BJ (cell line): ENCODE measurements around the gene AMIGO1. TPM values are rescaled to one million over a fixed set of nuclear protein-coding genes. Genes with fewer than 3 reads are reported as not detected.

Source experiments
- CTCF ChIA-PET: fragments of 350-600 bp; formaldehyde crosslinking; extraction: SDS; loops from one replicate; lab custom pipeline; 2021; ENCODE audit warnings: antibody characterized with exemption, inconsistent platforms; lab: Yijun Ruan, JAX
- POLR2A ChIA-PET: fragments of 300-600 bp; sonication (Branson Sonifier 250); formaldehyde crosslinking; extraction: SDS; loops from one replicate; lab custom pipeline; 2021; ENCODE audit warnings: antibody characterized with exemption; lab: Charles Lee
- DNase-seq: peaks from one replicate; pipeline ENCODE4 v3.0.0-alpha.2; 2011; ENCODE audit warnings: low read depth
- H3K27me3 ChIP-seq: 2 replicates; pipeline ENCODE4 v1.6.0; 2011; ENCODE audit warnings: low read length; ENCODE audit not compliant: control insufficient read depth, insufficient read depth
- H3K36me3 ChIP-seq: 2 replicates; pipeline ENCODE4 v1.5.1; 2011; ENCODE audit warnings: low read length; ENCODE audit not compliant: control insufficient read depth, insufficient read depth
- H3K4me3 ChIP-seq: 2 replicates; pipeline ENCODE4 v1.5.1; 2011; ENCODE audit warnings: low read depth, mild to moderate bottlenecking, control low read depth, low read length
- polyA plus RNA-seq: library from polyadenylated mRNA; depleted of rRNA; stranded (reverse); fragments of >200 nt; gene quantifications from 2 replicates; pipeline ENCODE4 v1.2.3, GENCODE V29; 2011
- TF ChIP-seq, protein P1 (sequence below): IDR thresholded peaks from 2 replicates; pipeline ENCODE4 v1.5.1; 2011; ENCODE audit warnings: low read depth, mild to moderate bottlenecking, control low read depth, inconsistent platforms, low read length, moderate library complexity; ENCODE audit not compliant: insufficient read depth

AMIGO1 gene
- polyA plus RNA-seq, 1 experiment: 3.4 TPM

DNA sequence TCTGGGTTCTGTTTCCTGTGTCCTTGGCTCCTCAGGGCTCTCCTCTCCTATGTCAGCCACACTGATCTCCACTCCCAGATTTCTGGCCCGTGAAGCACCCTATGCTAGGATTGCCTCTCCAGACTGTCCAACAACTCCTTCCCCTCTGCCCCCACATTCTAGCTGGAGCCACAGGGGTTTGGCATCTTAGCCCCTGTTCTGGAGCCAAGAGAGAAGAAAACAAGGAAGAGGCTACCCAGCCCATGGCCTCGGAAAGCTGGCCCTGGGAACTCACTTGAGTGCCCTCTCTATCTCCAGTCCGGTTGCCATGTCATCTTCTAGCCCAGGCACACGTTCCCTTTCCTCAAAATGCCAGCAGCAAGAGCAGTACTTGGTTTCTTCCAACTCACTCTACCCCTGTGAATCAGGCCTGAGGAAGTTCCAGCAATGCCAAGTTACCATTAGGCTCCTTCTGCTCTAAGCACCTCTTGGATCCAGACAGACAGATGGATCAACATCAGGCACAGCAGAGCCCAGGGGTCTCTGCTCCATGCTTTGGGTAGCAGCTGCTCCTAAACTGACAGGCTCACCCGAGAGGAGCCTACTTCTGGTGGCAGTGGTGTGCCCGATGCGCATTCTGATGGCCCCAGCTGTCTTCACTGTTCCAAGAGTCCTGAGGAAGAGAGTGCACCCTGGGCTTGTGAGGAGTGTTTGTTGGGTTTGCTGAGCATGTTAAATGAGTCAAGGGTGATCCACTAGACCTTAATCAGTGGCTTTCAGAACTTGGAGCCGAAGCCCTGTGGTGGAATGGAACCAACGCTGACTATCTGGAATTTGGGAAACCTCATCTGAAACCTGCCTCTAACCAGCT is 18.5 kb upstream of the AMIGO1 start:
- DNase-seq: no peak
- Histone ChIP-seq H3K27me3 (no peaks in the 10 kb centered on the region), H3K36me3 (no peaks in the 10 kb centered on the region), H3K4me3 (no peak overlapping the region)
- ChIA-PET CTCF (interaction anchor here (1.1 to 26.3 kb wide), 4 partner anchors 8 to 102 kb away, joined by 3 to 1371 read pairs (median 6); partner anchors contain the start of genes AMIGO1, ATXN7L2, CYB561D1 and SYPL2), POLR2A (no interaction called here)
- TF ChIP-seq, protein P1, sequence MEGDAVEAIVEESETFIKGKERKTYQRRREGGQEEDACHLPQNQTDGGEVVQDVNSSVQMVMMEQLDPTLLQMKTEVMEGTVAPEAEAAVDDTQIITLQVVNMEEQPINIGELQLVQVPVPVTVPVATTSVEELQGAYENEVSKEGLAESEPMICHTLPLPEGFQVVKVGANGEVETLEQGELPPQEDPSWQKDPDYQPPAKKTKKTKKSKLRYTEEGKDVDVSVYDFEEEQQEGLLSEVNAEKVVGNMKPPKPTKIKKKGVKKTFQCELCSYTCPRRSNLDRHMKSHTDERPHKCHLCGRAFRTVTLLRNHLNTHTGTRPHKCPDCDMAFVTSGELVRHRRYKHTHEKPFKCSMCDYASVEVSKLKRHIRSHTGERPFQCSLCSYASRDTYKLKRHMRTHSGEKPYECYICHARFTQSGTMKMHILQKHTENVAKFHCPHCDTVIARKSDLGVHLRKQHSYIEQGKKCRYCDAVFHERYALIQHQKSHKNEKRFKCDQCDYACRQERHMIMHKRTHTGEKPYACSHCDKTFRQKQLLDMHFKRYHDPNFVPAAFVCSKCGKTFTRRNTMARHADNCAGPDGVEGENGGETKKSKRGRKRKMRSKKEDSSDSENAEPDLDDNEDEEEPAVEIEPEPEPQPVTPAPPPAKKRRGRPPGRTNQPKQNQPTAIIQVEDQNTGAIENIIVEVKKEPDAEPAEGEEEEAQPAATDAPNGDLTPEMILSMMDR: no peak

DNA sequence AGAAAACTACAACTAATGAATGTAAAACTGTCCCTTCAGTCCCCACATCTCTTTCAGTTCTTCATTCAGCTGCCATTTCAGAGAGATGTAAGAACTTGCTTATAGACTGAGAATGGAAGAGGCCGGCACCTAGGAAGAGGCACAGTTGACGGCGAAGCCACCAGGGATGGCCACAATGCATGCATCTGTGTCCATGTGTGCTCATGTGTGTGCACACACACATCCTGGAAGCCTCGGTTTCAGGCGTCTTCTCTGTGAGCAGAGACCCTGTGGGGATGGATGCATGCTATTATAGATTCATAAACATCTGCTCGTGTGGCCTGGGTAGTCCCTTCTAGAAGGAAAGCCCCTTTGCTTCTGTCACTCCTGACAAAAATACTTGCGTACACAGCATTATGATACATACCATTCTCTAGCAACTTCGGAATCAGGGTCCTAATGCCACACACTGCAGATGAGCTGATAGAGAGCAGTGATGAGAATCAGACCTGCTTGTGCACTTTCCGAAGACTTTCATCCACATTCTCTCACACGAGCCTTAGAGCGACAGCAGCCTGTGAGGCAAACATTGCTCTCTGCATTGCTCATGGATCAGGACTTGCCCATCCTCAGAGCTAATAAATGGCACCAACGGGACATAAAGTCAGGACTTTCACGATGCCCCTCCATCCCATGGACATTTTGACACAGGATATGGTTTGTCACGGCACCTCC is 17.7 kb upstream of the AMIGO1 start:
- DNase-seq: no peak

DNA sequence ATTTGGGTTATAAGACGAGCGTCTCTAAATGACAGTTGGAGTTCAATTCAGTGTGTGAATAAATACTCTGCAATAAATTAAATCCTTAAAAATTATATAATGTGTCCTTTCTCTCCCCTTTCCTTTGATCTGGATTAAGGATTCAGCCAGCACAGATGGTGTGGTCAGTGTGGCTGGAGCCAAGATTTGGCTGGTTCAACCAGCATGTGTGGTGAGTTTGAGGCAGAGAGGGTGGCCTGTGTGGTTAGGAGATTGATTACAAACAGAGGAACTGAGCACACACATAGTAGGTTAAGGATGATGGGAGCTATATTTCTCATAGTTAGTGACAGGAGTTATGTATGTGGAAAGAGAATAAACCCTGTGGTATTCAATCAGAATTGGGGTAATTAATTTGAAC is 14.2 kb upstream of the AMIGO1 start:
- Histone ChIP-seq H3K4me3 (no peak overlapping the region), H3K36me3 (no peaks in the 10 kb centered on the region), H3K27me3 (no peaks in the 10 kb centered on the region)
- TF ChIP-seq, protein P1: no peak
- no peak for DNase-seq
- POLR2A ChIA-PET: interaction anchor here (0.5 kb wide), 1 partner anchor 252 kb away, joined by 15 read pairs; no protein-coding TSS in a partner anchor
- CTCF ChIA-PET: interaction anchor here (2.8 to 26.3 kb wide), 2 partner anchors 8 to 26 kb away, joined by 42 to 1371 read pairs; partner anchors contain the start of genes AMIGO1, ATXN7L2 and CYB561D1

More for the DNA sequence above, 17.7 kb upstream of the AMIGO1 start:
- ChIA-PET POLR2A (no interaction called here), CTCF (interaction anchor here (26.3 kb wide), 1 partner anchor 29 kb away, joined by 1371 read pairs; the partner anchor contains the start of genes AMIGO1, ATXN7L2 and CYB561D1)
- Histone ChIP-seq H3K36me3 (no peaks in the 10 kb centered on the region), H3K4me3 (no peak overlapping the region), H3K27me3 (no peaks in the 10 kb centered on the region)
- TF ChIP-seq, protein P1: no peak

DNA sequence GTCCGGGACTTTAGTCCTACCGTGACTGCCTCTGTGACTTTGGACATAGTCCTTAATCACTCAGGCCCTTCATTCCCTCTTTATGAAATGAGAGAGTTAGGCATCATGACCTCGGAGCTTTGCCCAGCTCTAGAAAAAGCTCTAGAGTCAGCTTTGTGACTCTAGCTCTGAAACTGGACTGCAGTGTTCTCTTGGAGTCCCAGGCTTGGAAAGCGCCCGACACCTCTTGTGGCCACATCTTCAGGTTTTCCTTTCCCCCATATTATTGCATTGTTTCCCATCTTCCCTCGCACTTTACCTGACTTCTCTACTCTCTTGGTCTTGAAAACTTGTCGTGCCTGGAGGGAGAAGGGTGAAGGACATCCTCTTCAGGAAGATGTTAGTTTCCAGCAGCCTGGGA is 12.5 kb upstream of the AMIGO1 start:
- TF ChIP-seq, protein P1: no peak
- CTCF ChIA-PET: interaction anchor here (0.5 to 26.3 kb wide), 4 partner anchors 8 to 350 kb away, joined by 3 to 1371 read pairs (median 24); partner anchors contain the start of genes AMIGO1, ATXN7L2 and CYB561D1
- Histone ChIP-seq H3K27me3 (no peaks in the 10 kb centered on the region), H3K36me3 (no peaks in the 10 kb centered on the region), H3K4me3 (no peak overlapping the region)
- POLR2A ChIA-PET: interaction anchor here (0.6 kb wide), 1 partner anchor 41 kb away, joined by 4 read pairs; no protein-coding TSS in a partner anchor
- no peak for DNase-seq
